ENCODE results near the gene FGD2. TPM values are rescaled to one million over a fixed set of nuclear protein-coding genes. Genes with fewer than 3 reads are reported as not detected.
A peak's percentile ranks its signal among the peaks of the same experiment; 100 is the strongest.

The FGD2 gene
- total and polyA plus RNA-seq, 2 donors, result 8.5 to 22.1 TPM

GRCh38 chr6:37020381-37020780, 14.9 kb downstream of the FGD2 start:
- no peaks in the 10 kb centered on the region for H3K9me3 ChIP-seq (ENCODE audit: control insufficient read depth in 2 of 2, insufficient read depth in 1 of 2, low read length in 1 of 2)
- no peaks in the 10 kb centered on the region for H3K36me3 ChIP-seq (ENCODE audit: control insufficient read depth in 2 of 2, insufficient read depth in 2 of 2, low read length in 1 of 2)
- H3K27me3 ChIP-seq (ENCODE audit: control insufficient read depth in 2 of 2, insufficient read depth in 1 of 2, low read length in 1 of 2), result no peaks in the 10 kb centered on the region
- no peak overlapping the region for H3K4me3 ChIP-seq (ENCODE audit: low read length in 2 of 2)
- H3K27ac ChIP-seq (ENCODE audit: low read depth in 1 of 2, low read length in 1 of 2), result no peak overlapping the region
- 87% methylated on average over 12 of the region's 12 CpGs for whole genome bisulfite sequencing
- peaks cover 5 to 38% of the 10 kb centered on the region in 2 donors for H3K4me1 ChIP-seq (ENCODE audit: control insufficient read depth in 2 of 2, insufficient read depth in 2 of 2, low read length in 2 of 2)
- no peak for DNase-seq (ENCODE audit: low read depth in 6 of 9, low spot score in 9 of 9)

- 97% methylated on average over 5 of the region's 5 CpGs for WGBS
- H3K27ac ChIP-seq (ENCODE audit: low read depth in 1 of 2, low read length in 1 of 2), result no peak overlapping the region
- no peak overlapping the region for H3K4me3 ChIP-seq (ENCODE audit: low read length in 2 of 2)
- no peaks in the 10 kb centered on the region for H3K27me3 ChIP-seq (ENCODE audit: control insufficient read depth in 2 of 2, insufficient read depth in 1 of 2, low read length in 1 of 2)
- H3K9me3 ChIP-seq (ENCODE audit: control insufficient read depth in 2 of 2, insufficient read depth in 1 of 2, low read length in 1 of 2), result no peaks in the 10 kb centered on the region
- peaks cover 5 to 40% of the 10 kb centered on the region in 2 donors for H3K4me1 ChIP-seq (ENCODE audit: control insufficient read depth in 2 of 2, insufficient read depth in 2 of 2, low read length in 2 of 2)
- no peaks in the 10 kb centered on the region for H3K36me3 ChIP-seq (ENCODE audit: control insufficient read depth in 2 of 2, insufficient read depth in 2 of 2, low read length in 1 of 2)
- DNase-seq (ENCODE audit: low read depth in 6 of 9, low spot score in 9 of 9), result no peak
Measured at GRCh38 chr6:37020812-37021211, 15.4 kb downstream of the FGD2 start.

GRCh38 chr6:37021356-37022129, 16.1 kb downstream of the FGD2 start:
- Histone ChIP-seq H3K27ac (ENCODE audit: low read depth in 1 of 2, low read length in 1 of 2) (no peak overlapping the region), H3K27me3 (ENCODE audit: control insufficient read depth in 2 of 2, insufficient read depth in 1 of 2, low read length in 1 of 2) (no peaks in the 10 kb centered on the region), H3K4me1 (ENCODE audit: control insufficient read depth in 2 of 2, insufficient read depth in 2 of 2, low read length in 2 of 2) (peaks cover 5 to 47% of the 10 kb centered on the region in 2 donors), H3K4me3 (ENCODE audit: low read length in 2 of 2) (no peak overlapping the region), H3K36me3 (ENCODE audit: control insufficient read depth in 2 of 2, insufficient read depth in 2 of 2, low read length in 1 of 2) (no peaks in the 10 kb centered on the region), H3K9me3 (ENCODE audit: control insufficient read depth in 2 of 2, insufficient read depth in 1 of 2, low read length in 1 of 2) (no peaks in the 10 kb centered on the region)
- DNase-seq (ENCODE audit: low read depth in 6 of 9, low spot score in 9 of 9), result peak; percentile 36 to 83 (median 58)
- 68% methylated on average over 14 of the region's 14 CpGs for WGBS

- H3K4me1 ChIP-seq (ENCODE audit: control insufficient read depth in 2 of 2, insufficient read depth in 2 of 2, low read length in 2 of 2), result peaks cover 5 to 45% of the 10 kb centered on the region in 2 donors
Measured at GRCh38 chr6:37022135-37022863, 16.8 kb downstream of the FGD2 start.

GRCh38 chr6:37024656-37025337, 19.3 kb downstream of the FGD2 start:
- no peak overlapping the region for H3K27ac ChIP-seq (ENCODE audit: low read depth in 1 of 2, low read length in 1 of 2)
- H3K4me1 ChIP-seq (ENCODE audit: control insufficient read depth in 2 of 2, insufficient read depth in 2 of 2, low read length in 2 of 2), result peaks cover 5 to 26% of the 10 kb centered on the region in 2 donors
- no peak for DNase-seq (ENCODE audit: low read depth in 6 of 9, low spot score in 9 of 9)
- WGBS, result 95% methylated on average over 15 of the region's 15 CpGs
- no peaks in the 10 kb centered on the region for H3K9me3 ChIP-seq (ENCODE audit: control insufficient read depth in 2 of 2, insufficient read depth in 1 of 2, low read length in 1 of 2)
- H3K27me3 ChIP-seq (ENCODE audit: control insufficient read depth in 2 of 2, insufficient read depth in 1 of 2, low read length in 1 of 2), result no peaks in the 10 kb centered on the region
- H3K36me3 ChIP-seq (ENCODE audit: control insufficient read depth in 2 of 2, insufficient read depth in 2 of 2, low read length in 1 of 2), result no peaks in the 10 kb centered on the region
- no peak overlapping the region for H3K4me3 ChIP-seq (ENCODE audit: low read length in 2 of 2)

More at GRCh38 chr6:37022135-37022863, 16.8 kb downstream of the FGD2 start:
- 98% methylated on average over 17 of the region's 17 CpGs for WGBS
- DNase-seq (ENCODE audit: low read depth in 6 of 9, low spot score in 9 of 9), result no peak
- no peaks in the 10 kb centered on the region for H3K36me3 ChIP-seq (ENCODE audit: control insufficient read depth in 2 of 2, insufficient read depth in 2 of 2, low read length in 1 of 2)
- H3K9me3 ChIP-seq (ENCODE audit: control insufficient read depth in 2 of 2, insufficient read depth in 1 of 2, low read length in 1 of 2), result no peaks in the 10 kb centered on the region
- no peaks in the 10 kb centered on the region for H3K27me3 ChIP-seq (ENCODE audit: control insufficient read depth in 2 of 2, insufficient read depth in 1 of 2, low read length in 1 of 2)
- no peak overlapping the region for H3K27ac ChIP-seq (ENCODE audit: low read depth in 1 of 2, low read length in 1 of 2)
- H3K4me3 ChIP-seq (ENCODE audit: low read length in 2 of 2), result no peak overlapping the region

GRCh38 chr6:37025621-37026466, 20.4 kb downstream of the FGD2 start:
- WGBS, result 95% methylated on average over 24 of the region's 24 CpGs
- no peak for DNase-seq (ENCODE audit: low read depth in 6 of 9, low spot score in 9 of 9)
- Histone ChIP-seq H3K27ac (ENCODE audit: low read depth in 1 of 2, low read length in 1 of 2) (no peak overlapping the region), H3K4me1 (ENCODE audit: control insufficient read depth in 2 of 2, insufficient read depth in 2 of 2, low read length in 2 of 2) (peaks cover 5 to 26% of the 10 kb centered on the region in 2 donors), H3K4me3 (ENCODE audit: low read length in 2 of 2) (no peak overlapping the region), H3K9me3 (ENCODE audit: control insufficient read depth in 2 of 2, insufficient read depth in 1 of 2, low read length in 1 of 2) (no peaks in the 10 kb centered on the region), H3K36me3 (ENCODE audit: control insufficient read depth in 2 of 2, insufficient read depth in 2 of 2, low read length in 1 of 2) (no peaks in the 10 kb centered on the region), H3K27me3 (ENCODE audit: control insufficient read depth in 2 of 2, insufficient read depth in 1 of 2, low read length in 1 of 2) (no peaks in the 10 kb centered on the region)

- no peak overlapping the region for H3K4me3 ChIP-seq (ENCODE audit: low read length in 2 of 2)
- peaks cover 0 to 16% of the 10 kb centered on the region in 2 donors for H3K4me1 ChIP-seq (ENCODE audit: control insufficient read depth in 2 of 2, insufficient read depth in 2 of 2, low read length in 2 of 2)
- no peaks in the 10 kb centered on the region for H3K36me3 ChIP-seq (ENCODE audit: control insufficient read depth in 2 of 2, insufficient read depth in 2 of 2, low read length in 1 of 2)
- WGBS, result 95% methylated on average over 15 of the region's 15 CpGs
- H3K9me3 ChIP-seq (ENCODE audit: control insufficient read depth in 2 of 2, insufficient read depth in 1 of 2, low read length in 1 of 2), result no peaks in the 10 kb centered on the region
- H3K27ac ChIP-seq (ENCODE audit: low read depth in 1 of 2, low read length in 1 of 2), result no peak overlapping the region
- H3K27me3 ChIP-seq (ENCODE audit: control insufficient read depth in 2 of 2, insufficient read depth in 1 of 2, low read length in 1 of 2), result no peaks in the 10 kb centered on the region
- DNase-seq (ENCODE audit: low read depth in 6 of 9, low spot score in 9 of 9), result no peak
Measured at GRCh38 chr6:37027036-37027720, 21.7 kb downstream of the FGD2 start.

GRCh38 chr6:37027811-37028469, 22.5 kb downstream of the FGD2 start:
- 98% methylated on average over 17 of the region's 17 CpGs for WGBS

More at GRCh38 chr6:37027811-37028469, 22.5 kb downstream of the FGD2 start:
- Histone ChIP-seq H3K27ac (ENCODE audit: low read depth in 1 of 2, low read length in 1 of 2) (no peak overlapping the region), H3K36me3 (ENCODE audit: control insufficient read depth in 2 of 2, insufficient read depth in 2 of 2, low read length in 1 of 2) (no peaks in the 10 kb centered on the region), H3K9me3 (ENCODE audit: control insufficient read depth in 2 of 2, insufficient read depth in 1 of 2, low read length in 1 of 2) (no peaks in the 10 kb centered on the region), H3K4me3 (ENCODE audit: low read length in 2 of 2) (no peak overlapping the region), H3K27me3 (ENCODE audit: control insufficient read depth in 2 of 2, insufficient read depth in 1 of 2, low read length in 1 of 2) (no peaks in the 10 kb centered on the region), H3K4me1 (ENCODE audit: control insufficient read depth in 2 of 2, insufficient read depth in 2 of 2, low read length in 2 of 2) (peaks cover 0 to 13% of the 10 kb centered on the region in 2 donors)
- no peak for DNase-seq (ENCODE audit: low read depth in 6 of 9, low spot score in 9 of 9)

Measured in thymus (tissue), 11 donors.